Lower leg skin (tissue), 4 donors: ENCODE measurements around the gene CD53. TPM values are rescaled to one million over a fixed set of nuclear protein-coding genes. Genes with fewer than 3 reads are reported as not detected.

Experiments
- DNase-seq, 2 donors: peaks; one replicate each; pipeline ENCODE4 v3.0.0-alpha.2; 2019; ENCODE audit warnings: low spot score in 2 of 2
- H3K4me3 ChIP-seq: fragments of 200-600 bp; sonication (generic); 2 replicates; pipeline ENCODE4 v1.5.1; 2017; ENCODE audit warnings: mild to moderate bottlenecking, low read depth; ENCODE audit not compliant: poor library complexity, severe bottlenecking
- CTCF ChIP-seq, 3 donors: fragments of 450-650 bp; IDR thresholded peaks; one replicate each; pipeline ENCODE4 v1.5.1; 2016; ENCODE audit warnings: antibody characterized with exemption in 3 of 3, mild to moderate bottlenecking in 3 of 3, moderate library complexity in 2 of 3
- POLR2A ChIP-seq, 2 donors: fragments of 450-650 bp; IDR thresholded peaks; one replicate each; pipeline ENCODE4 v1.6.1; 2016 to 2017; ENCODE audit warnings: antibody characterized with exemption in 2 of 2, mild to moderate bottlenecking in 1 of 2, moderate library complexity in 1 of 2
- WGBS, 2 donors: methylation state at CpG; one replicate each; pipeline ENCODE4 v1.1.5; 2018; 5-methylcytosine and 5-hydroxymethylcytosine counted together
- intact Hi-C: fragments of 100-400 bp; cut with DNase I; formaldehyde crosslinking; loops from one replicate; pipeline ENCODE4 v1.15.0; 2023; ENCODE audit warnings: low total_unique reads
- total RNA-seq, 4 donors: library from RNA; depleted of rRNA; stranded (reverse); fragments of >200 nt; gene quantifications; one replicate each; pipeline ENCODE4 v1.1.0, GENCODE V29; 2016

CD53 gene
- total RNA-seq, 4 donors from 2014 or later: 4.7 to 12.7 (median 8.8) TPM

GRCh38 chr1:110914676-110915075 lies 41.7 kb downstream of the CD53 start:
- WGBS, 2 donors: 88 to 89% methylated on average over 3 of the region's 3 CpGs
- no peak for DNase-seq
- no peak overlapping the region for H3K4me3 ChIP-seq
- intact Hi-C loops: no loop called here
- TF ChIP-seq CTCF (IDR thresholded peaks at IDR 0.05): no peak
- TF ChIP-seq POLR2A (IDR thresholded peaks at IDR 0.05): no peak

GRCh38 chr1:110915804-110916203 lies 42.9 kb downstream of the CD53 start:
- TF ChIP-seq CTCF (IDR thresholded peaks at IDR 0.05): no peak
- no peak for TF ChIP-seq POLR2A (IDR thresholded peaks at IDR 0.05)
- WGBS, 2 donors: 66% methylated on average over 2 of the region's 2 CpGs
- H3K4me3 ChIP-seq: no peak overlapping the region
- intact Hi-C loops: no loop called here
- no peak for DNase-seq

GRCh38 chr1:110916274-110916668 lies 43.3 kb downstream of the CD53 start:
- intact Hi-C loops: no loop called here
- no peak for DNase-seq
- H3K4me3 ChIP-seq: no peak overlapping the region
- no peak for TF ChIP-seq CTCF (IDR thresholded peaks at IDR 0.05)
- TF ChIP-seq POLR2A (IDR thresholded peaks at IDR 0.05): no peak
- WGBS, 2 donors: 77 to 84% methylated on average over 2 of the region's 2 CpGs

- WGBS, 2 donors: 16 to 28% methylated on average over 2 of the region's 2 CpGs
- intact Hi-C loops: no loop called here
- no peak for DNase-seq
- no peak for TF ChIP-seq CTCF (IDR thresholded peaks at IDR 0.05)
- TF ChIP-seq POLR2A (IDR thresholded peaks at IDR 0.05): no peak
- H3K4me3 ChIP-seq: no peak overlapping the region
Measured at GRCh38 chr1:110916669-110917306, 43.8 kb downstream of the CD53 start.

- intact Hi-C loops: no loop called here
- DNase-seq: no peak
- 76% methylated on average over 1 of the region's 1 CpG for WGBS, 2 donors
- no peak overlapping the region for H3K4me3 ChIP-seq
- TF ChIP-seq CTCF (IDR thresholded peaks at IDR 0.05): no peak
- TF ChIP-seq POLR2A (IDR thresholded peaks at IDR 0.05): no peak
Measured at GRCh38 chr1:110918016-110918415, 45.1 kb downstream of the CD53 start.

GRCh38 chr1:110921953-110922352 lies 49.0 kb downstream of the CD53 start:
- intact Hi-C loops: no loop called here
- 92 to 96% methylated on average over 1 of the region's 1 CpG for WGBS, 2 donors
- no peak for DNase-seq
- H3K4me3 ChIP-seq: no peak overlapping the region
- no peak for TF ChIP-seq POLR2A (IDR thresholded peaks at IDR 0.05)
- no peak for TF ChIP-seq CTCF (IDR thresholded peaks at IDR 0.05)
